H1 (cell line): ENCODE results near the gene CDK16. TPM values are rescaled to one million over a fixed set of nuclear protein-coding genes. Genes with fewer than 3 reads are reported as not detected.

Source experiments
- CTCF ChIA-PET: fragments of 300-600 bp; sonication (Branson Sonifier 250); formaldehyde crosslinking; loops from one replicate; lab custom pipeline; 2021; ENCODE audit not compliant: partially characterized antibody; lab: Charles Lee
- POLR2A ChIA-PET: fragments of 300-600 bp; sonication (Branson Sonifier 250); formaldehyde crosslinking; loops from one replicate; lab custom pipeline; 2021; ENCODE audit warnings: inconsistent platforms; ENCODE audit not compliant: partially characterized antibody; lab: Charles Lee
- DNase-seq, 2 experiments: peaks; one replicate each; pipeline versions ENCODE4 v3.0.0 to v3.0.0-alpha.2; 2010 to 2022; ENCODE audit warnings: low spot score in 2 of 2, low read depth in 1 of 2, mixed read lengths in 1 of 2
- FAIRE-seq: peaks from 2 replicates; lab custom pipeline; 2011; peaks lifted over from hg19 to GRCh38; lab: Jason Lieb, UNC
- H2AFZ ChIP-seq: 2 replicates; pipeline ENCODE4 v1.8.1; 2012; ENCODE audit warnings: low read length, inconsistent platforms
- H2AK5ac ChIP-seq: 2 replicates; pipeline ENCODE4 v1.6.1; 2013; ENCODE audit warnings: low read depth, low read length
- H2BK120ac ChIP-seq: replicated peaks from 2 replicates; pipeline ENCODE3; 2013; ENCODE audit warnings: low read depth, low read length, inconsistent platforms
- H2BK12ac ChIP-seq: 2 replicates; pipeline ENCODE4 v1.6.1; 2013; ENCODE audit warnings: low read depth, low read length
- H2BK15ac ChIP-seq: 2 replicates; pipeline ENCODE4 v1.6.1; 2013; ENCODE audit warnings: low read length
- H2BK20ac ChIP-seq: 2 replicates; pipeline ENCODE4 v1.6.1; 2013; ENCODE audit warnings: low read length
- H2BK5ac ChIP-seq: 2 replicates; pipeline ENCODE4 v1.6.1; 2013; ENCODE audit warnings: low read depth, low read length
- H3K14ac ChIP-seq: 2 replicates; pipeline ENCODE4 v1.6.1; 2013; ENCODE audit warnings: inconsistent platforms; ENCODE audit not compliant: insufficient read length
- H3K18ac ChIP-seq: 2 replicates; pipeline ENCODE4 v1.6.1; 2013; ENCODE audit warnings: low read length; ENCODE audit errors: extremely low read depth
- H3K23ac ChIP-seq: 2 replicates; pipeline ENCODE4 v1.6.1; 2013; ENCODE audit warnings: inconsistent platforms; ENCODE audit not compliant: insufficient read length
- H3K23me2 ChIP-seq: 2 replicates; pipeline ENCODE4 v1.6.1; 2013; ENCODE audit warnings: low read depth, low read length
- H3K27ac ChIP-seq: 2 replicates; pipeline ENCODE4 v1.6.1; 2011; ENCODE audit warnings: low read depth, low read length, inconsistent platforms
- H3K27me3 ChIP-seq, 4 experiments: replicated peaks in 1 of 4; 1 replicate in 1 of 4; 2 replicates in 3 of 4; pipeline versions ENCODE4 v1.6.1 to v1.8.1; 2011 to 2013; ENCODE audit warnings: low read length in 3 of 4, mild to moderate bottlenecking in 3 of 4, inconsistent platforms in 2 of 4, mixed read lengths in 2 of 4, moderate library complexity in 1 of 4; ENCODE audit not compliant: control insufficient read depth in 3 of 4, insufficient read depth in 3 of 4; ENCODE audit errors: extremely low read depth in 1 of 4
- H3K36me3 ChIP-seq, 4 experiments: 2 replicates each; pipeline versions ENCODE4 v1.6.1 to v1.8.1; 2011 to 2013; ENCODE audit warnings: mild to moderate bottlenecking in 4 of 4, low read length in 3 of 4, moderate library complexity in 2 of 4, control low read depth in 1 of 4, inconsistent platforms in 1 of 4; ENCODE audit not compliant: insufficient read depth in 4 of 4, control insufficient read depth in 2 of 4
- H3K4ac ChIP-seq: replicated peaks from 2 replicates; pipeline ENCODE3; 2013; ENCODE audit warnings: low read length, low read depth, mixed read lengths, inconsistent platforms; ENCODE audit not compliant: insufficient read length
- H3K4me1 ChIP-seq, 4 experiments: replicated peaks in 1 of 4; 1 replicate in 1 of 4; 2 replicates in 3 of 4; pipeline versions ENCODE4 v1.6.1 to v1.8.1; 2011 to 2013; ENCODE audit warnings: low read length in 3 of 4, inconsistent platforms in 2 of 4, mixed read lengths in 1 of 4; ENCODE audit not compliant: insufficient read depth in 4 of 4, control insufficient read depth in 3 of 4
- H3K4me2 ChIP-seq, 2 experiments: 2 replicates each; pipeline versions ENCODE4 v1.6.1 to v1.8.1; 2011 to 2013; ENCODE audit warnings: low read depth in 2 of 2, low read length in 2 of 2, control low read depth in 1 of 2, inconsistent platforms in 1 of 2, mild to moderate bottlenecking in 1 of 2; ENCODE audit not compliant: insufficient read depth in 1 of 2
- H3K4me3 ChIP-seq, 4 experiments: fragments of 200-600, 300-600 bp in 1 of 4; sonication (generic), shearing (Covaris generic), sonication (Bioruptor Twin) in 1 of 4; 2 replicates each; pipeline versions ENCODE4 v1.5.1 to v1.8.1; 2011 to 2016; ENCODE audit warnings: low read length in 4 of 4, low read depth in 3 of 4, control low read depth in 2 of 4, inconsistent platforms in 2 of 4, mild to moderate bottlenecking in 2 of 4, mixed read lengths in 1 of 4, moderate library complexity in 1 of 4; ENCODE audit not compliant: insufficient read depth in 2 of 4; ENCODE audit errors: extremely low read depth in 1 of 4
- H3K56ac ChIP-seq: replicated peaks from 2 replicates; pipeline ENCODE3; 2013; ENCODE audit warnings: low read depth, mild to moderate bottlenecking, mixed read lengths, low read length, inconsistent platforms; ENCODE audit not compliant: insufficient read length
- H3K79me1 ChIP-seq: 2 replicates; pipeline ENCODE4 v1.6.1; 2013; ENCODE audit warnings: low read depth, low read length, control low read depth
- H3K79me2 ChIP-seq, 2 experiments: 2 replicates each; pipeline versions ENCODE4 v1.6.1 to v1.8.1; 2012 to 2013; ENCODE audit warnings: low read length in 2 of 2, mild to moderate bottlenecking in 2 of 2, inconsistent platforms in 1 of 2; ENCODE audit not compliant: insufficient read depth in 2 of 2, control insufficient read depth in 1 of 2
- H3K9ac ChIP-seq, 4 experiments: replicated peaks in 1 of 4; 1 replicate in 1 of 4; 2 replicates in 3 of 4; pipeline versions ENCODE4 v1.6.1 to v1.8.1; 2011 to 2013; ENCODE audit warnings: low read depth in 3 of 4, low read length in 3 of 4, control low read depth in 2 of 4, mild to moderate bottlenecking in 2 of 4, moderate library complexity in 2 of 4, inconsistent platforms in 1 of 4; ENCODE audit errors: extremely low read depth in 1 of 4
- H3K9me3 ChIP-seq, 2 experiments: 2 replicates each; pipeline versions ENCODE4 v1.6.1 to v1.8.1; 2012 to 2013; ENCODE audit warnings: mild to moderate bottlenecking in 2 of 2, moderate library complexity in 2 of 2, control low read depth in 1 of 2, inconsistent platforms in 1 of 2, low read depth in 1 of 2, low read length in 1 of 2, mixed read lengths in 1 of 2; ENCODE audit not compliant: insufficient read depth in 2 of 2
- H4K20me1 ChIP-seq, 2 experiments: replicated peaks in 1 of 2; 2 replicates each; pipeline versions ENCODE3 to v1.8.1; 2011 to 2013; ENCODE audit warnings: inconsistent platforms in 2 of 2, low read length in 2 of 2, mild to moderate bottlenecking in 1 of 2; ENCODE audit not compliant: insufficient read depth in 2 of 2, control insufficient read depth in 1 of 2
- H4K5ac ChIP-seq: 2 replicates; pipeline ENCODE4 v1.6.1; 2013; ENCODE audit warnings: low read length, low read depth, mixed read lengths, inconsistent platforms; ENCODE audit not compliant: insufficient read length
- H4K8ac ChIP-seq: 2 replicates; pipeline ENCODE4 v1.8.0; 2013; ENCODE audit warnings: mild to moderate bottlenecking, moderate library complexity, low read length, inconsistent platforms; ENCODE audit not compliant: insufficient read depth; ENCODE audit errors: extremely low read depth
- H4K91ac ChIP-seq: replicated peaks from 2 replicates; pipeline ENCODE3; 2013; ENCODE audit warnings: low read length, mixed read lengths, inconsistent platforms; ENCODE audit not compliant: insufficient read length
- BRCA1 ChIP-seq: IDR thresholded peaks from 2 replicates; pipeline ENCODE4 v1.6.1; 2012; ENCODE audit warnings: low read depth, low read length, improper control_type of control experiment
- CBX8 ChIP-seq: fragments of 300-800, 300-1000 bp; sonication (generic); IDR thresholded peaks from 2 replicates; pipeline ENCODE4 v1.7.1; 2016; ENCODE audit warnings: low read depth, low read length, borderline replicate concordance
- CEBPB ChIP-seq: IDR thresholded peaks from 2 replicates; pipeline ENCODE4 v1.6.1; 2012; ENCODE audit warnings: low read depth, low read length
- CHD1 ChIP-seq: IDR thresholded peaks from 2 replicates; pipeline ENCODE4 v1.6.1; 2012; ENCODE audit warnings: low read depth, low read length, improper control_type of control experiment
- NRF1 ChIP-seq: IDR thresholded peaks from 2 replicates; pipeline ENCODE4 v1.6.1; 2011; ENCODE audit warnings: mild to moderate bottlenecking, low read depth, low read length, improper control_type of control experiment
- POLR2A ChIP-seq, 2 experiments: IDR thresholded peaks; 1 replicate in 1 of 2; 2 replicates in 1 of 2; pipeline ENCODE4 v1.6.1; 2011; ENCODE audit warnings: low read depth in 2 of 2, low read length in 2 of 2, mild to moderate bottlenecking in 2 of 2; ENCODE audit errors: control extremely low read depth in 1 of 2
- RBBP5 ChIP-seq: IDR thresholded peaks from 2 replicates; pipeline ENCODE4 v1.7.1; 2012; ENCODE audit warnings: low read depth, mild to moderate bottlenecking, inconsistent platforms, low read length, moderate library complexity, borderline replicate concordance
- TAF1 ChIP-seq: IDR thresholded peaks from 2 replicates; pipeline ENCODE4 v1.6.1; 2011; ENCODE audit warnings: mild to moderate bottlenecking, low read depth, low read length
- TAF7 ChIP-seq: optimal IDR thresholded peaks from 2 replicates; pipeline ENCODE3; 2011; ENCODE audit warnings: low read depth, mild to moderate bottlenecking, inconsistent platforms, low read length, moderate library complexity, borderline replicate concordance
- YY1 ChIP-seq: IDR thresholded peaks from 2 replicates; pipeline ENCODE4 v1.6.1; 2011; ENCODE audit warnings: low read depth, mild to moderate bottlenecking, low read length
- WGBS, 2 experiments: shearing (Covaris generic) in 1 of 2; methylation state at CpG; one replicate each; pipeline versions ENCODE4 v1.1.6 to v1.1.7; 2013 to 2015; ENCODE audit warnings: low lambda C conversion rate in 2 of 2, mixed read lengths in 2 of 2, inconsistent platforms in 1 of 2, low coverage in 1 of 2, missing lambda C conversion rate in 1 of 2; ENCODE audit not compliant: insufficient replicate concordance in 2 of 2, insufficient coverage in 1 of 2, insufficient read length in 1 of 2; ENCODE audit errors: extremely low coverage in 1 of 2, missing lambda C conversion rate in 1 of 2; 5-methylcytosine and 5-hydroxymethylcytosine counted together
- polyA plus RNA-seq, 7 experiments: library from polyadenylated mRNA; depleted of rRNA in 3 of 7; stranded (reverse) in 5 of 7; unstranded in 2 of 7; fragments of >200 nt in 5 of 7; fragments of 200-250 nt in 2 of 7; gene quantifications; 1 replicate in 5 of 7; 2 replicates in 1 of 7; 4 replicates in 1 of 7; pipeline versions ENCODE4 v1.2.1 to v1.2.3, GENCODE V29; 2011 to 2013; ENCODE audit warnings: missing spikeins in 2 of 7, mixed read lengths in 2 of 7
- total RNA-seq: library from RNA; stranded (reverse); fragmentation: NEBNext Ultra II Directional; extraction: Animal tissue kit (Norgen Biotek cat#: 25700); gene quantifications from 2 replicates; pipeline ENCODE4 v1.2.1, GENCODE V29; 2021
- TF ChIP-seq, protein P1 (sequence below), 3 experiments: IDR thresholded peaks; 1 replicate in 2 of 3; 2 replicates in 1 of 3; pipeline versions ENCODE4 v1.5.1 to v1.6.1; 2011; ENCODE audit warnings: low read length in 3 of 3, mild to moderate bottlenecking in 3 of 3, inconsistent platforms in 2 of 3, low read depth in 1 of 3, moderate library complexity in 1 of 3; ENCODE audit not compliant: insufficient read depth in 1 of 3; ENCODE audit errors: control extremely low read depth in 1 of 3

Gene CDK16
- total and polyA plus RNA-seq, 2 of the 8 experiments (the other 6 are each of a cell fraction or from before 2014, with no cell fraction given): 124 to 204 TPM

DNA sequence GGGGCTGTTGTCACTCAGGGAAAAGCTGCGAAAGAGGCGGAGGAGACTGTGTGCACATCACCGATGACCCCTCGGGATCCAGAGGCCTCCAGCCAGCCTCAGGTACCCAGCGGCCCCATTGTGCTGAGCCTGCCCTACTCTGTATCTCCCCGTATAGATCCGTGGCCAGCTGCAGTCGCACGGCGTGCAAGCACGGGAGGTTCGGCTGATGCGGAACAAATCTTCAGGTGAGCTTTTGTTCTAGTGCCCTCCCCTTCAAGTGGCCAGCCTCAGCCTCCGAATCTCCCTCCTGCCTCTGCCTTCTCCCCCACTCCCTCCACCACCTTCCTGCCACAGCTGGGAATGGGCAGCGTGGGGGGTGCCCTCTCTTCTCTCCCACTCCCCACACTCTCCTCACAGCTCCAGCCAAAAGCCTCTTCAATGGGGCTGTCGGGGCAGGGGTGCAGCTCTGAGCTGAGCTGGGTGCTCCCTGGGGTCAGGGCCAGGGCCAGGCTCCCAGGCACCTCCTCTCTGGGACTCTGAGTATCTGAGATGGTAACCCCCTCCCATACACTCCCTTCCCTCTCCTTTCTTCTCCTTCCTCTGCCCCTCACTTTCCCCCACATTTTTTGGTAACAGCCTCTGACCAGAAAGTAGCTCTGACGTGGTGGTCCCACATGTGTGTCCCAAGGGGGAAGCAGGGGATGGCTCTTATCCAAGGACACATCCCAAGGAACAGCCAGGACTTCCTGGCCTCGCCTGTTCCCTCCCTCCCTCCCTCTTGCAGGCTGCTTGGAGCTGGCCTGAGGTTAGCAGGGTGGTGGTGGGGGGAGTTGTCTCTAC, 45.3 kb upstream of the CDK16 start:
- no peak for DNase-seq
- Histone ChIP-seq H3K18ac (no peak overlapping the region), H3K14ac (no peak overlapping the region), H3K9me3 (no peaks in the 10 kb centered on the region), H3K4me1 (no peaks in the 10 kb centered on the region), H4K91ac (no peak overlapping the region), H2BK5ac (no peak overlapping the region), H2AFZ (no peak overlapping the region), H3K23me2 (no peaks in the 10 kb centered on the region), H4K8ac (no peak overlapping the region), H3K4me2 (no peak overlapping the region), H2AK5ac (no peak overlapping the region), H3K4ac (no peak overlapping the region), H3K36me3 (peaks cover 2 to 42% (median 23%) of the 10 kb centered on the region in 4 experiments; a peak in 7 of 8 replicates), H3K79me1 (no peaks in the 10 kb centered on the region; the same call in 1 of the 2 replicates), H4K20me1 (peaks cover 0 to 4% of the 10 kb centered on the region in 2 experiments), H3K4me3 (no peak overlapping the region), H3K79me2 (no peaks in the 10 kb centered on the region), H2BK20ac (no peak overlapping the region), H2BK120ac (no peak overlapping the region), H3K27me3 (no peaks in the 10 kb centered on the region), H2BK15ac (no peak overlapping the region), H3K9ac (no peak overlapping the region), H3K27ac (no peak overlapping the region), H3K23ac (no peak overlapping the region), H3K56ac (no peak overlapping the region), H2BK12ac (no peak overlapping the region), H4K5ac (no peak overlapping the region)
- CTCF ChIA-PET: interaction anchor here (1.4 kb wide), 1 partner anchor 15 kb away, joined by 4 read pairs; no protein-coding TSS in a partner anchor
- 95% methylated on average over 12 of the region's 18 CpGs; no CpG with 5 or more reads in 1 of the 2 experiments for WGBS, 2 experiments
- POLR2A ChIA-PET: interaction anchor here (0.9 kb wide), 1 partner anchor 15 kb away, joined by 3 read pairs; no protein-coding TSS in a partner anchor
- FAIRE-seq: no peak
- no peak for TF ChIP-seq NRF1
- TF ChIP-seq POLR2A (IDR thresholded peaks at IDR 0.05; ENCODE audit: control extremely low read depth in 1 of 2, low read depth in 2 of 2, low read length in 2 of 2): no peak
- TF ChIP-seq CBX8: no peak
- TF ChIP-seq YY1: no peak
- no peak for TF ChIP-seq BRCA1
- no peak for TF ChIP-seq RBBP5
- no peak for TF ChIP-seq TAF1
- TF ChIP-seq CHD1: no peak
- TF ChIP-seq, protein P1, sequence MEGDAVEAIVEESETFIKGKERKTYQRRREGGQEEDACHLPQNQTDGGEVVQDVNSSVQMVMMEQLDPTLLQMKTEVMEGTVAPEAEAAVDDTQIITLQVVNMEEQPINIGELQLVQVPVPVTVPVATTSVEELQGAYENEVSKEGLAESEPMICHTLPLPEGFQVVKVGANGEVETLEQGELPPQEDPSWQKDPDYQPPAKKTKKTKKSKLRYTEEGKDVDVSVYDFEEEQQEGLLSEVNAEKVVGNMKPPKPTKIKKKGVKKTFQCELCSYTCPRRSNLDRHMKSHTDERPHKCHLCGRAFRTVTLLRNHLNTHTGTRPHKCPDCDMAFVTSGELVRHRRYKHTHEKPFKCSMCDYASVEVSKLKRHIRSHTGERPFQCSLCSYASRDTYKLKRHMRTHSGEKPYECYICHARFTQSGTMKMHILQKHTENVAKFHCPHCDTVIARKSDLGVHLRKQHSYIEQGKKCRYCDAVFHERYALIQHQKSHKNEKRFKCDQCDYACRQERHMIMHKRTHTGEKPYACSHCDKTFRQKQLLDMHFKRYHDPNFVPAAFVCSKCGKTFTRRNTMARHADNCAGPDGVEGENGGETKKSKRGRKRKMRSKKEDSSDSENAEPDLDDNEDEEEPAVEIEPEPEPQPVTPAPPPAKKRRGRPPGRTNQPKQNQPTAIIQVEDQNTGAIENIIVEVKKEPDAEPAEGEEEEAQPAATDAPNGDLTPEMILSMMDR (IDR thresholded peaks at IDR 0.05; ENCODE audit: control extremely low read depth in 1 of 3, insufficient read depth in 1 of 3, low read depth in 1 of 3, low read length in 3 of 3): no peak
- TF ChIP-seq TAF7: no peak
- no peak for TF ChIP-seq CEBPB
